Spleen (tissue), 11 donors: ENCODE data around the gene FAM107B. TPM values are rescaled to one million over a fixed set of nuclear protein-coding genes. Genes with fewer than 3 reads are reported as not detected.
A peak's percentile ranks its signal among the peaks of the same experiment; 100 is the strongest.

Experiments used
- DNase-seq: peaks from one replicate; pipeline ENCODE4 v3.0.0-alpha.2; 2020
- H3K27ac ChIP-seq, 8 donors: fragments of 200-600 bp; sonication (generic) in 7 of 8; 1 replicate in 4 of 8; 2 replicates in 4 of 8; pipeline versions ENCODE4 v1.5.0 to v1.8.0; 2016 to 2021; ENCODE audit warnings: inconsistent platforms in 4 of 8, mild to moderate bottlenecking in 4 of 8, moderate library complexity in 1 of 8
- H3K27me3 ChIP-seq, 7 donors: fragments of 200-600 bp; sonication (generic) in 6 of 7; replicated peaks in 1 of 7; 1 replicate in 4 of 7; 2 replicates in 3 of 7; pipeline versions ENCODE4 v1.5.0 to v1.8.0; 2016 to 2021; ENCODE audit warnings: inconsistent platforms in 3 of 7, mild to moderate bottlenecking in 1 of 7
- H3K36me3 ChIP-seq, 6 donors: fragments of 200-600 bp; sonication (generic) in 5 of 6; 1 replicate in 4 of 6; 2 replicates in 2 of 6; pipeline versions ENCODE4 v1.5.0 to v1.8.0; 2016 to 2021; ENCODE audit warnings: inconsistent platforms in 2 of 6
- H3K4me1 ChIP-seq, 6 donors: fragments of 200-600 bp; sonication (generic) in 5 of 6; 1 replicate in 3 of 6; 2 replicates in 3 of 6; pipeline versions ENCODE4 v1.5.0 to v1.8.0; 2016 to 2021; ENCODE audit warnings: inconsistent platforms in 3 of 6
- H3K4me3 ChIP-seq, 8 donors: fragments of 200-600 bp; sonication (generic) in 7 of 8; 1 replicate in 4 of 8; 2 replicates in 4 of 8; pipeline versions ENCODE4 v1.5.0 to v1.8.0; 2016 to 2021; ENCODE audit warnings: inconsistent platforms in 4 of 8, mild to moderate bottlenecking in 4 of 8, moderate library complexity in 2 of 8
- H3K9me3 ChIP-seq, 8 donors: fragments of 200-600 bp; sonication (generic) in 7 of 8; 1 replicate in 4 of 8; 2 replicates in 4 of 8; pipeline versions ENCODE4 v1.5.0 to v1.8.0; 2016 to 2021; ENCODE audit warnings: inconsistent platforms in 4 of 8
- POLR2A ChIP-seq, 3 donors: fragments of 450-650 bp; IDR thresholded peaks; one replicate each; pipeline ENCODE4 v1.5.1; 2017; ENCODE audit warnings: antibody characterized with exemption in 3 of 3, mild to moderate bottlenecking in 1 of 3
- POLR2AphosphoS5 ChIP-seq, 3 donors: sonication (generic); formaldehyde crosslinking; IDR thresholded peaks; one replicate each; pipeline ENCODE4 v1.5.1; 2017; ENCODE audit warnings: antibody characterized with exemption in 3 of 3
- whole genome bisulfite sequencing, 5 donors: extraction: QIAGEN DNeasy Blood & Tissue Kit in 3 of 5; methylation state at CpG; one replicate each; pipeline versions ENCODE4 v1.1.5 to v1.1.7; 2013 to 2018; 5-methylcytosine and 5-hydroxymethylcytosine counted together
- intact Hi-C: fragments of 100-400 bp; cut with DNase I; formaldehyde crosslinking; loops from one replicate; pipeline ENCODE4 v1.15.0; 2023; ENCODE audit warnings: low total_unique reads
- polyA plus RNA-seq, 3 donors: library from polyadenylated mRNA; stranded (reverse); fragments of 200-250 nt; gene quantifications; one replicate each; pipeline ENCODE4 v1.2.1, GENCODE V29; 2013
- total RNA-seq, 7 donors: library from RNA; depleted of rRNA in 3 of 7; stranded (reverse); fragments of >200 nt in 3 of 7; fragmentation: NEBNext Ultra II Directional in 4 of 7; extraction: Animal tissue kit (Norgen Biotek cat#: 25700) in 4 of 7; gene quantifications; one replicate each; pipeline versions ENCODE4 v1.1.0 to v1.2.1, GENCODE V29; 2016 to 2021
- TF ChIP-seq, protein P1 (sequence below), 11 experiments: fragments of 200-600 bp in 7 of 11; fragments of 450-650 bp in 4 of 11; sonication (generic) in 4 of 11; IDR thresholded peaks in 8 of 11; conservative IDR thresholded peaks in 3 of 11; 1 replicate in 7 of 11; 2 replicates in 4 of 11; pipeline versions ENCODE4 v1.4.0 to v1.8.0; 2016 to 2021; ENCODE audit warnings: antibody characterized with exemption in 11 of 11, inconsistent platforms in 4 of 11, mild to moderate bottlenecking in 1 of 11
- donor health status: healthy with polysubstance abuse.
- donor health status: DM: no; HTN: no; CAD: no; lungs with moderate emphysema.
- donor health status: DM: no; HTN: no; CAD: no.
- donor health status: Bipolar disorder and iron deficiency.
- donor health status: healthy.
- donor health status: DM: no; HTN: no; CAD: no.
- donor health status: DM: yes; HTN: yes; CAD: no.

Gene FAM107B
- total and polyA plus RNA-seq, 10 donors: 40.1 to 115 (median 75.5) TPM

DNA sequence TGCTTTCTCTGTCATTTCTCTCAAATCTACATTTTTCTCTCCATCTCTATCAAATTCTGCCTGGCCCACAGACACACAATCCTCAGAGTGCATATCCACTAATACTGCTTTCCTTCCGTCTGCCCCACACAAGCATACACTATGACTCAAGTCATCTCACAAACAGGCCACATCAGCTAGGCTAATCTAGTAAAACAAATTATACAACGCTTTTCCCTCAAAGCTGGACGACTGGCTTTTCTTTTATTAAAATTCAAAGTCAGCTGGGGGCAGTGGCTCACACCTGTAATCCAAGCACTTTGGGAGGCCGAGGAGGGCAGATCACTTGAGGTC, 161.1 kb downstream of the FAM107B start:
- DNase-seq: no peak

DNA sequence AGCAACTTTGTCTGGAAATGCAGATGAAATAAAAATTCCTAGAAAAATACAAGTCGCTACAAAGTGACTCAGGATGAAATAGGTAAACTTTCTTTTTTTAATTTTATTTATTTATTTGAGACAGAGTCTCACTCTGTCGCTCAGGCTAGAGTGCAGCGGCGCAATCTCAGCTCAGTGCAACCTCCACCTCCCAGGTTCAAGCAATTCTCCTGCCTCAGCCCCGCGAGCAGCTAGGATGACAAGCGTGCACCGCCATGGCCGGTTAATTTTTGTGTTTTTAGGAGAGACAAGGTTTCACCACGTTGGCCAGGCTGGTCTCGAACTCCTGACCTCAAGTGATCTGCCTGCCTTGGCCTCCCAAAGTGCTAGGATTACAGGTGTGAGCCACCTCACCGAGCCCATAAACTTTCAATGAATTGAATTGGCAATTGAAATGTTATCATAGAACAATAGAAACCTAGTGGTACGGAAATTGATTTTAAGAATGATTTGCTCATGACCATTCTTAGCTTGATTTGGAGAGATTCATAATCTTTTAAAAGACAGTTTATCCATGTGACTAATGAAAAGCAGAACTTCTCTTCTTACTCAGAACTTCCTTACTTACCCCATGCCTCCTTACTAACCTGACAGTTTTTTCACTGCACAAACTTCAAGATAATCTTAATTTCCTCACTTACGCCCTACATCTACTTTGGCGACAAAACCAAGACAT, 161.7 kb downstream of the FAM107B start:
- Histone ChIP-seq H3K27me3 (peaks cover 0 to 12% (median 0%) of the 10 kb centered on the region in 7 donors), H3K27ac (peak overlapping the region in 2 of 8 donors; percentile 37 to 50), H3K36me3 (no peaks in the 10 kb centered on the region), H3K9me3 (no peaks in the 10 kb centered on the region), H3K4me3 (no peak overlapping the region), H3K4me1 (peaks cover 11 to 82% (median 47%) of the 10 kb centered on the region in 6 donors)
- TF ChIP-seq, protein P1, sequence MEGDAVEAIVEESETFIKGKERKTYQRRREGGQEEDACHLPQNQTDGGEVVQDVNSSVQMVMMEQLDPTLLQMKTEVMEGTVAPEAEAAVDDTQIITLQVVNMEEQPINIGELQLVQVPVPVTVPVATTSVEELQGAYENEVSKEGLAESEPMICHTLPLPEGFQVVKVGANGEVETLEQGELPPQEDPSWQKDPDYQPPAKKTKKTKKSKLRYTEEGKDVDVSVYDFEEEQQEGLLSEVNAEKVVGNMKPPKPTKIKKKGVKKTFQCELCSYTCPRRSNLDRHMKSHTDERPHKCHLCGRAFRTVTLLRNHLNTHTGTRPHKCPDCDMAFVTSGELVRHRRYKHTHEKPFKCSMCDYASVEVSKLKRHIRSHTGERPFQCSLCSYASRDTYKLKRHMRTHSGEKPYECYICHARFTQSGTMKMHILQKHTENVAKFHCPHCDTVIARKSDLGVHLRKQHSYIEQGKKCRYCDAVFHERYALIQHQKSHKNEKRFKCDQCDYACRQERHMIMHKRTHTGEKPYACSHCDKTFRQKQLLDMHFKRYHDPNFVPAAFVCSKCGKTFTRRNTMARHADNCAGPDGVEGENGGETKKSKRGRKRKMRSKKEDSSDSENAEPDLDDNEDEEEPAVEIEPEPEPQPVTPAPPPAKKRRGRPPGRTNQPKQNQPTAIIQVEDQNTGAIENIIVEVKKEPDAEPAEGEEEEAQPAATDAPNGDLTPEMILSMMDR (IDR thresholded peaks at IDR 0.05 in 8 of 11, conservative IDR thresholded peaks at IDR 0.05 in 3 of 11): no peak
- TF ChIP-seq POLR2A (IDR thresholded peaks at IDR 0.05) (no peak), POLR2AphosphoS5 (IDR thresholded peaks at IDR 0.05) (no peak)
- intact Hi-C loops: no loop called here
- 81 to 90% (median 85%) methylated on average over 15 of the region's 15 CpGs for WGBS, 5 donors
- no peak for DNase-seq

More for the DNA sequence above, 161.1 kb downstream of the FAM107B start:
- no peak overlapping the region for H3K4me3 ChIP-seq
- intact Hi-C loops: no loop called here
- H3K9me3 ChIP-seq: no peaks in the 10 kb centered on the region
- H3K4me1 ChIP-seq: peaks cover 11 to 82% (median 43%) of the 10 kb centered on the region in 6 donors
- WGBS, 5 donors: 69 to 90% (median 75%) methylated on average over 4 of the region's 4 CpGs
- no peaks in the 10 kb centered on the region for H3K36me3 ChIP-seq
- TF ChIP-seq POLR2A (IDR thresholded peaks at IDR 0.05): no peak
- TF ChIP-seq, protein P1 (IDR thresholded peaks at IDR 0.05 in 8 of 11, conservative IDR thresholded peaks at IDR 0.05 in 3 of 11): no peak
- no peak for TF ChIP-seq POLR2AphosphoS5 (IDR thresholded peaks at IDR 0.05)
- peak overlapping the region in 2 of 8 donors; percentile 37 to 50 for H3K27ac ChIP-seq
- peaks cover 0 to 12% (median 0%) of the 10 kb centered on the region in 7 donors for H3K27me3 ChIP-seq

DNA sequence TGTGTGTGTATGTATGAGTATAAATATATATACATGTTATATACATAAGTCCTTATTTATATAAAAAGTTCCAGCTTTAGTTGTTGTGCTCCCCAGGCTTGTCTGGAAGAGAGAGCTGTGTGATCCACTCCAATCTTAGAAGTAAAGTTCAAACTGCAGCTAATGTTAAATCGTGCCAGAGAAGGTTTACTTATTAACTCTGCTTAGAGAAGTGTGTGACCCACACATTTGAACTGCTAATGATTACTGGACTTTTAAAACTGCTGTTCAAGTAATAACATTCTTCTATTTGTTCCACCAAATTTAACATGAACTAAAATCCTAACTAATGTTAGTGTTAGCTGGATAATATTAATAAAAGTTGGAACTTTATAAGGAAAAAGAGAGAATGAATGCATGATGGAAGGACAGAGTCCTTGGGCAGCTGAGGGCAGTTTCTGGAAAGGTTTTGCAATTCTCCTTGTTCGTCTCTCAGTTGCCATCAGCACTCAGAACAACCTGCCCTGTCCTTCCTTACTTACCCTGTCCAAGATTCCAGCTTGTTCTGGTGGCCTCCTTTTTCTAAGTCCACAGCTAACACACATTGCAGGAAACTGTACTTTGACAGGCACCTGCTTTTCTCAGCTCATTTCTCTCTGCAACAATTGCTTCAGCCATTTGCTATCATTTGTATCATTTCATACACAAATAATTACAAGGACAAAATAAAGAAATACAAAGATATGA, 162.6 kb downstream of the FAM107B start:
- Histone ChIP-seq H3K9me3 (no peaks in the 10 kb centered on the region), H3K27me3 (peaks cover 0 to 12% (median 0%) of the 10 kb centered on the region in 7 donors), H3K36me3 (no peaks in the 10 kb centered on the region), H3K4me3 (no peak overlapping the region), H3K4me1 (peaks cover 4 to 82% (median 40%) of the 10 kb centered on the region in 6 donors), H3K27ac (no peak overlapping the region)
- 22 to 26% (median 23%) methylated on average over 2 of the region's 2 CpGs for WGBS, 5 donors
- DNase-seq: no peak
- TF ChIP-seq, protein P1 (IDR thresholded peaks at IDR 0.05 in 8 of 11, conservative IDR thresholded peaks at IDR 0.05 in 3 of 11): no peak
- TF ChIP-seq POLR2A (IDR thresholded peaks at IDR 0.05) (no peak), POLR2AphosphoS5 (IDR thresholded peaks at IDR 0.05) (no peak)
- intact Hi-C loops: no loop called here

DNA sequence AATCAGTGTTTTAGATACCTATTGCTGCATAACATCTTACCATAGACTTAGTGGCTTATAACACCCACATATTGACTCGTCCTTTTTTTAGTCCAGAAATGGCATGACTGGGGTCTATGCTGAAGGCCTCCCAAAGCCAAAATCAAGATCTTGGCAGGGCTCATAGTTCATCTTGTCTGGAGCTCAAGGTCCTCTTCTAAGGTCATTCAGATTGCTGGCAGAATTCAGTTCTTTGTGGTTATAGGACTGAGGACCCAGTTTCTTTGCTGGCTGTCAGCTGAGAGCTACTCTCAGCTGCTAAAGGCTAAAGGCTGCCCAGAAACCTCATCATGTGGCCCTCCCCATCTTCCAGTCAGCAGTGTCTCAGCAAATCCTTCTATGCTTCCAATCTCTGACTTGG, 165.5 kb downstream of the FAM107B start:
- peak overlapping the region in 5 of 8 donors; percentile 0 to 76 (median 65) for H3K27ac ChIP-seq
- H3K4me3 ChIP-seq: no peak overlapping the region
- H3K4me1 ChIP-seq: peaks cover 4 to 84% (median 47%) of the 10 kb centered on the region in 6 donors
- peaks cover 0 to 20% (median 0%) of the 10 kb centered on the region in 7 donors for H3K27me3 ChIP-seq
- TF ChIP-seq, protein P1 (IDR thresholded peaks at IDR 0.05 in 8 of 11, conservative IDR thresholded peaks at IDR 0.05 in 3 of 11): no peak
- no peak for TF ChIP-seq POLR2AphosphoS5 (IDR thresholded peaks at IDR 0.05)
- no peak for TF ChIP-seq POLR2A (IDR thresholded peaks at IDR 0.05)
- H3K9me3 ChIP-seq: no peaks in the 10 kb centered on the region
- intact Hi-C loops: no loop called here
- no peaks in the 10 kb centered on the region for H3K36me3 ChIP-seq
- 52 to 83% (median 73%) methylated on average over 1 of the region's 1 CpG for WGBS, 5 donors
- DNase-seq: no peak
